ENCODE results near the gene ABCA5.

The ABCA5 gene, protein sequence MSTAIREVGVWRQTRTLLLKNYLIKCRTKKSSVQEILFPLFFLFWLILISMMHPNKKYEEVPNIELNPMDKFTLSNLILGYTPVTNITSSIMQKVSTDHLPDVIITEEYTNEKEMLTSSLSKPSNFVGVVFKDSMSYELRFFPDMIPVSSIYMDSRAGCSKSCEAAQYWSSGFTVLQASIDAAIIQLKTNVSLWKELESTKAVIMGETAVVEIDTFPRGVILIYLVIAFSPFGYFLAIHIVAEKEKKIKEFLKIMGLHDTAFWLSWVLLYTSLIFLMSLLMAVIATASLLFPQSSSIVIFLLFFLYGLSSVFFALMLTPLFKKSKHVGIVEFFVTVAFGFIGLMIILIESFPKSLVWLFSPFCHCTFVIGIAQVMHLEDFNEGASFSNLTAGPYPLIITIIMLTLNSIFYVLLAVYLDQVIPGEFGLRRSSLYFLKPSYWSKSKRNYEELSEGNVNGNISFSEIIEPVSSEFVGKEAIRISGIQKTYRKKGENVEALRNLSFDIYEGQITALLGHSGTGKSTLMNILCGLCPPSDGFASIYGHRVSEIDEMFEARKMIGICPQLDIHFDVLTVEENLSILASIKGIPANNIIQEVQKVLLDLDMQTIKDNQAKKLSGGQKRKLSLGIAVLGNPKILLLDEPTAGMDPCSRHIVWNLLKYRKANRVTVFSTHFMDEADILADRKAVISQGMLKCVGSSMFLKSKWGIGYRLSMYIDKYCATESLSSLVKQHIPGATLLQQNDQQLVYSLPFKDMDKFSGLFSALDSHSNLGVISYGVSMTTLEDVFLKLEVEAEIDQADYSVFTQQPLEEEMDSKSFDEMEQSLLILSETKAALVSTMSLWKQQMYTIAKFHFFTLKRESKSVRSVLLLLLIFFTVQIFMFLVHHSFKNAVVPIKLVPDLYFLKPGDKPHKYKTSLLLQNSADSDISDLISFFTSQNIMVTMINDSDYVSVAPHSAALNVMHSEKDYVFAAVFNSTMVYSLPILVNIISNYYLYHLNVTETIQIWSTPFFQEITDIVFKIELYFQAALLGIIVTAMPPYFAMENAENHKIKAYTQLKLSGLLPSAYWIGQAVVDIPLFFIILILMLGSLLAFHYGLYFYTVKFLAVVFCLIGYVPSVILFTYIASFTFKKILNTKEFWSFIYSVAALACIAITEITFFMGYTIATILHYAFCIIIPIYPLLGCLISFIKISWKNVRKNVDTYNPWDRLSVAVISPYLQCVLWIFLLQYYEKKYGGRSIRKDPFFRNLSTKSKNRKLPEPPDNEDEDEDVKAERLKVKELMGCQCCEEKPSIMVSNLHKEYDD (N-terminal part only)

DNA sequence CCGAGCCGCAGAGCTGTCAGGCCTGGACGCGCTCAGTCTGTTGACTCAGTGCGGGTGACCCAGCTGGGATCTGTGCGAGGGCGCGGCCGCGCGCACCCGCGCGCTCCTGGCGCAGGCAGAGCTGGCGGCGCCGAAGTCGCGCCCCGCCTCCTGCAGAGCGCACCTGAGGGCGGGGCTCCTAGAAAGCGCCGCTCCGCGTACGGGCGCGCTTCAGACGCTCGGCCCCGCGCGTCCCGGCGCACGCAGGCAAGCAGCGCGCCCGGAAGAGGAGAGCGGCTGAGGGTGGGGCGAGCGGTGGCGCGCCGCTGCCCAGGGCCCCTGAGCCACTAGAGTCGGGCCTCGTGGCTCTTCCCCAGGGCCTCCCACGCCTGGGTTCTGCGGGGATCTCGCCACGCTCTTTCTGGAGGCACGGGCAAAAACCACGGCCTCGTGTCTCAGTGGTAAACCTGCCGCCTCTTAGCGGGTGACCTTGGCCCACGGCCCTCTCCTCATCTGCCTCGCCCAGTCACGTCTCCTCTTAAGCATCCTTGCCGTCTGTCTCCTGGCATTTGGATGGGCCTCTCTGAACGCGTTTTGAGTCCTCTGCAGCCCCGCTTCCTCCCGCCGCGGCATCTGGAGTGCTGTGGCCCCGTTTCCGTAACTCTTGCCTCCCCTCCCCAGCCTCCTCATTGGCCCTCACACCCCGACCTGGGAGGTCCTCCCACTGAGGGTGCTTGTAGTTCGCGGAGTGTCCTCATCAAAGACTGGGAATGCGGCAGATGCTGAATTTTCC is at the start of gene ABCA5:
TSS of gene ABCA5 (minus strand) at position 74 of the 772 bp plus-strand sequence. CDS start 12,718 bp downstream, outside the sequence.
- DNase-seq (ENCODE audit: low read depth) = peak; percentile 60
- in situ Hi-C loops (cut with HindIII; ENCODE audit: low sequenced_read_pairs) = loop anchor here (5.0 kb wide), 1 partner anchor 50 kb away; no protein-coding TSS in a partner anchor
- H3K4me3 ChIP-seq (ENCODE audit: low read depth, low read length) = peak within 1 kb of the TSS; percentile 68
- TF ChIP-seq, protein P1, sequence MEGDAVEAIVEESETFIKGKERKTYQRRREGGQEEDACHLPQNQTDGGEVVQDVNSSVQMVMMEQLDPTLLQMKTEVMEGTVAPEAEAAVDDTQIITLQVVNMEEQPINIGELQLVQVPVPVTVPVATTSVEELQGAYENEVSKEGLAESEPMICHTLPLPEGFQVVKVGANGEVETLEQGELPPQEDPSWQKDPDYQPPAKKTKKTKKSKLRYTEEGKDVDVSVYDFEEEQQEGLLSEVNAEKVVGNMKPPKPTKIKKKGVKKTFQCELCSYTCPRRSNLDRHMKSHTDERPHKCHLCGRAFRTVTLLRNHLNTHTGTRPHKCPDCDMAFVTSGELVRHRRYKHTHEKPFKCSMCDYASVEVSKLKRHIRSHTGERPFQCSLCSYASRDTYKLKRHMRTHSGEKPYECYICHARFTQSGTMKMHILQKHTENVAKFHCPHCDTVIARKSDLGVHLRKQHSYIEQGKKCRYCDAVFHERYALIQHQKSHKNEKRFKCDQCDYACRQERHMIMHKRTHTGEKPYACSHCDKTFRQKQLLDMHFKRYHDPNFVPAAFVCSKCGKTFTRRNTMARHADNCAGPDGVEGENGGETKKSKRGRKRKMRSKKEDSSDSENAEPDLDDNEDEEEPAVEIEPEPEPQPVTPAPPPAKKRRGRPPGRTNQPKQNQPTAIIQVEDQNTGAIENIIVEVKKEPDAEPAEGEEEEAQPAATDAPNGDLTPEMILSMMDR (IDR thresholded peaks at IDR 0.05; ENCODE audit: low read depth, low read length, missing control alignments) = no peak

DNA sequence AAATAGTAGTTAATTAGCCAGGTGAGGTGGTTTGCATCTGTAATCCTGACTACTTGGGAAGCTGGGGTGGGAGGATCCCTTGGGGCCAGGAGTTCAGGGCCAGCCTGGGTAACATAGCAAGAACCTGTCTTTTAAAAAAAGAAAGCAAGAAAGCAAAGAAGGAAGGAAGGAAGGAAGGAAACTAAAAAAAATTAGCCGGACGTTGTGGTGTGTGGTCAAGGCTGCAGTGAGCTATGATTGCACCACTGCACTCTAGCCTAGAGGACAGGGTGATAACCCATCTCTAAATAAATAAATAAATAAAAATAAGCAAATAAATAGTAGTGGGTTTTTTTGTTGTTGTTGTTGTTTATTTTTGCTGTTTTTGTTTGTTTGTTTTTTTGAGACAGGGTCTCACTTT is 48.3 kb upstream of the ABCA5 start:
- H3K4me3 ChIP-seq (ENCODE audit: low read depth, low read length) = no peak overlapping the region
- in situ Hi-C loops (cut with HindIII; ENCODE audit: low sequenced_read_pairs) = loop anchor here (5.0 kb wide), 1 partner anchor 48 kb away; the partner anchor contains the start of gene ABCA5
- DNase-seq (ENCODE audit: low read depth) = no peak
- TF ChIP-seq, protein P1 (IDR thresholded peaks at IDR 0.05; ENCODE audit: low read depth, low read length, missing control alignments) = no peak

DNA sequence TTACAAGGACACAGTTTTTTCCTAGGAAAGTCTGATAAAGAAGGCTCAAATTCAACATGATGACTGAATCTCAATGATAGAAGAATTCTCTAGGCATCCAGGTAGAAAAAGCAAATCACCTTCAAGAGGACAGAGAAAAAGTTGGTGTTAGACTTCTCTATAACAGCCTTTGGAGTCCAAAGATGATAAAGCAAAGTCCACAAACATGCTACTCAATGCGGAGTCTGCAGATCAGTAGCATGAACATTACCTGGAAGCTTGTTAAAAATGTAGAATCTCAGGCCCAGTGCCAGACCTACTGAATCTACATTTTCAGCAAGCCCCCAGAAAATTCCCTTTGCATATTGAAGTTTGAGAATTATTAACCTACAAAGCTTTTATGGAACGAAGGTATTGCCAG is 46.1 kb upstream of the ABCA5 start:
- no peak for DNase-seq (ENCODE audit: low read depth)
- in situ Hi-C loops (cut with HindIII; ENCODE audit: low sequenced_read_pairs) = no loop called here
- TF ChIP-seq, protein P1 (IDR thresholded peaks at IDR 0.05; ENCODE audit: low read depth, low read length, missing control alignments) = no peak
- no peak overlapping the region for H3K4me3 ChIP-seq (ENCODE audit: low read depth, low read length)

DNA sequence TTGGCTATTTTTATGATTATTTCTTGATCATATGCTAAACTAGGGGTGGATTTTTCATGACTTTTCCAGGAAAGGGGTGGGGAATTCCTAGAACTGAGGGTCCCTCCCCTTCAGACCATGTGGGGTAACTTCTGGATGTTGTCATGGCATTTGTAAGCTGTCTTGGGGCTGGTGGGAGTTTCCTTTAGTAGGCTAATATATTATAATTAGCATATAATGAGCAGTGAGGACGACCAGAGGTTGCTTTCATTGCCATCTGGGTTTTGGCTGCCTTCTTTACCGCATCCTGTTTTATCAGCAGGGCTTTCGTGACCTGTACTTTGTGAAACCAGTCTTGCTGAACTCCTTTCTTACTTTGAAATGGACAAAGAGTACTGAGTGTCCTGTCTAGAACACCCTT is 40.4 kb upstream of the ABCA5 start:
- TF ChIP-seq, protein P1 (IDR thresholded peaks at IDR 0.05; ENCODE audit: low read depth, low read length, missing control alignments) = no peak
- H3K4me3 ChIP-seq (ENCODE audit: low read depth, low read length) = no peak overlapping the region
- in situ Hi-C loops (cut with HindIII; ENCODE audit: low sequenced_read_pairs) = no loop called here
- DNase-seq (ENCODE audit: low read depth) = no peak

DNA sequence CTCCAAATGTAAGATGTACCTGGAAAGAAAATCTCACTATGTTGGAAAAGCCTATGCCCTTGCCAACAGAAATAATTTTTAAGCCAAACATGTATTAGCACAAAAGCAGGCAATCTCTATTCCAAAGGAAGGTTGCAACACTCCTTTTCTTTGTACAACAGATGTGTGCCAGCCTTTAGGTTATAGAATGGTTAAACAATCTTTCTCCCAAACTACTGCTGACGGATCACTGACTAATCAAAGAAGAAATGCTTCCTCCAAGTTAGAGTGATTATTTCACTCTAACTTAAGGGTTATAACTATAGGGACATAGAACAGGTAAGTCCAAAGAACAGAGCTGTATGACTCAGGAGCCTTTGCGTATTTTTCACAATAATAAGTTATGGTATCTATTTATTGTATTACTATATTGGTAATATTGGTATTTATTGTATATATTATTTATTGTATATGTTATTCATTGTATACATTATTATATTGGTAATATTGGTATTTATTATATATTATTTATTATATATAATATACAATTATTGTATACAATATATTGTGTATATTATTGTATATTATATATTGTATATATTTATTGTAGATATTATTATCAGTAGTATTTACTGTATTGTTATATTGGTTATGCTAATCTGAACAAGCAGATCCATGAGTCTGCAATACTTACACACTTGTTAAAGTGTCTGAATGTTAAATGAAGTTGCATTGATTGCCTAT is 36.7 kb upstream of the ABCA5 start:
- TF ChIP-seq, protein P1 (IDR thresholded peaks at IDR 0.05; ENCODE audit: low read depth, low read length, missing control alignments) = no peak
- H3K4me3 ChIP-seq (ENCODE audit: low read depth, low read length) = no peak overlapping the region
- in situ Hi-C loops (cut with HindIII; ENCODE audit: low sequenced_read_pairs) = no loop called here
- DNase-seq (ENCODE audit: low read depth) = no peak

Measured in astrocyte of the cerebellum (primary cell).